ENCODE data around the gene RGS3. TPM values are rescaled to one million over a fixed set of nuclear protein-coding genes. Genes with fewer than 3 reads are reported as not detected.
"Not testable (repeated sequence)": the region's sequence is repeated elsewhere in the genome, so short reads cannot be mapped to it uniquely, and the experiment has no call there.

The RGS3 gene
- polyA plus RNA-seq, 1 donor = 44.8 TPM

- no peak for DNase-seq
Observed at GRCh38 chr9:113467183-113467582, 3.7 kb downstream of the RGS3 start.

- DNase-seq = peak; percentile 57
Observed at GRCh38 chr9:113468716-113469448, 5.4 kb downstream of the RGS3 start.

GRCh38 chr9:113471143-113471542, 7.6 kb downstream of the RGS3 start:
- DNase-seq = no peak

- no peak for DNase-seq
Observed at GRCh38 chr9:113471566-113471965, 8.0 kb downstream of the RGS3 start.

- DNase-seq = no peak
Observed at GRCh38 chr9:113472199-113472598, 8.7 kb downstream of the RGS3 start.

GRCh38 chr9:113474360-113475028, 11.0 kb downstream of the RGS3 start:
- DNase-seq = no peak

- no peak for DNase-seq
Observed at GRCh38 chr9:113475031-113475430, 11.5 kb downstream of the RGS3 start.

GRCh38 chr9:113475992-113476391, 12.5 kb downstream of the RGS3 start:
- DNase-seq = no peak

- DNase-seq = no peak
Observed at GRCh38 chr9:113476511-113476916, 13.0 kb downstream of the RGS3 start.

GRCh38 chr9:113477058-113477457, 13.5 kb downstream of the RGS3 start:
- DNase-seq = no peak

GRCh38 chr9:113477661-113478060, 14.1 kb downstream of the RGS3 start:
- no peak for DNase-seq

- no peak for DNase-seq
Observed at GRCh38 chr9:113479174-113479621, 15.7 kb downstream of the RGS3 start.

- DNase-seq = no peak
Observed at GRCh38 chr9:113480612-113481011, 17.1 kb downstream of the RGS3 start.

- DNase-seq = no peak
Observed at GRCh38 chr9:113481176-113481787, 17.8 kb downstream of the RGS3 start.

- no peak for DNase-seq
Observed at GRCh38 chr9:113482341-113482740, 18.8 kb downstream of the RGS3 start.

- DNase-seq = no peak
Observed at GRCh38 chr9:113482991-113483675, 19.6 kb downstream of the RGS3 start.

- no peak for DNase-seq
Observed at GRCh38 chr9:113483676-113484257, 20.2 kb downstream of the RGS3 start.

- no peak for DNase-seq
Observed at GRCh38 chr9:113484258-113484730, 20.8 kb downstream of the RGS3 start.

- no peak for DNase-seq
Observed at GRCh38 chr9:113485761-113486115, 22.2 kb downstream of the RGS3 start.

GRCh38 chr9:113486327-113486726, 22.8 kb downstream of the RGS3 start:
- no peak for DNase-seq

- no peak for DNase-seq
Observed at GRCh38 chr9:113488071-113488470, 24.5 kb downstream of the RGS3 start.

- no peak for DNase-seq
Observed at GRCh38 chr9:113488490-113488889, 25.0 kb downstream of the RGS3 start.

- DNase-seq = not testable (repeated sequence)
Observed at GRCh38 chr9:113491147-113491546, 27.6 kb downstream of the RGS3 start.

All from hindlimb muscle (tissue), 1 donor.